HK-2 (cell line): Measurements from ENCODE around the gene PTTG1.

Source experiments
- DNase-seq: peaks from one replicate; pipeline ENCODE4 v3.0.0-alpha.2; 2018; ENCODE audit not compliant: unreplicated experiment

Gene PTTG1

GRCh38 chr5:160473681-160474080 is 52.0 kb downstream of the PTTG1 start:
- DNase-seq = no peak

- DNase-seq = no peak
These were observed 52.4 kb downstream of the PTTG1 start for GRCh38 chr5:160474084-160474483.

- no peak for DNase-seq
These were observed 54.3 kb downstream of the PTTG1 start for GRCh38 chr5:160475864-160476438.

- no peak for DNase-seq
These were observed 55.8 kb downstream of the PTTG1 start for GRCh38 chr5:160477266-160477970.

GRCh38 chr5:160478163-160478562 is 56.5 kb downstream of the PTTG1 start:
- DNase-seq = no peak
